ENCODE data around the gene GEMIN5. TPM values are rescaled to one million over a fixed set of nuclear protein-coding genes. Genes with fewer than 3 reads are reported as not detected.

Gene GEMIN5
- total and polyA plus RNA-seq, 2 experiments from 2014 or later: 18.3 to 46.7 TPM

DNA sequence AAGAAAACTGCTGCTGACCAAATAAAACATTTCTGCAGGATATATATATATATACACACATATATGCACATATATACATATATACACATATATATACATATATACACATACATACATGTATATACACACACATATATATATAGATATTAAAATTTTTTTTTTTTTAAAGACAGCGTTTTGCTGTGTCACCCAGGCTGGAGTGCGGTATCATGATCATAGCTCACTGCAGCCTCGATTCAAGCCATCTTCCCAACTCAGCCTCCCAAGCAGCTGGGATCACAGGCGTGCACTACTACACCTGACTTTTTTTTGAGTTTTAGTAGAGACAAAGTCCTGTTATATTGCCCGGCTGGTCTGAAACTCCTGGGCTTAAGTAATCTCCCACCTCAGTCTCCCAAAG is 5.5 kb upstream of the GEMIN5 start:
- no peaks in the 10 kb centered on the region for H3K36me3 ChIP-seq (ENCODE audit: insufficient read depth)
- no peak for ATAC-seq
- no peak for DNase-seq (ENCODE audit: low spot score)
- Mint-ChIP-seq H3K9me3 (no peaks in the 10 kb centered on the region), H3K36me3 (ENCODE audit: low read depth) (no peaks in the 10 kb centered on the region), H3K4me1 (peaks cover 3% of the 10 kb centered on the region; the same call in 1 of the 3 replicates), H3K27me3 (ENCODE audit: insufficient read depth, low read depth, poor library complexity) (peaks cover 6% of the 10 kb centered on the region), H3K4me3 (no peak overlapping the region), H3K27ac (no peak overlapping the region; the same call in 1 of the 2 replicates)
- H3K27me3 ChIP-seq (ENCODE audit: insufficient read depth): no peaks in the 10 kb centered on the region
- no peak overlapping the region for H3K4me2 ChIP-seq
- TF ChIP-seq EZH2phosphoT487 (IDR thresholded peaks at IDR 0.05; ENCODE audit: unreplicated experiment) (no peak), ZNF331 (CRISPR knock-in tag; IDR thresholded peaks at IDR 0.05; ENCODE audit: low read depth) (no peak), ZNF114 (CRISPR knock-in tag; IDR thresholded peaks at IDR 0.05) (no peak), EZH2 (IDR thresholded peaks at IDR 0.05; ENCODE audit: low read depth, unreplicated experiment) (no peak), ZNF462 (CRISPR knock-in tag; IDR thresholded peaks at IDR 0.05) (no peak), POLR2AphosphoS5 (IDR thresholded peaks at IDR 0.05; ENCODE audit: low read depth) (no peak), CTCF (conservative IDR thresholded peaks at IDR 0.05; ENCODE audit: low read depth in 2 of 2) (no peak), STAT1 (IDR thresholded peaks at IDR 0.05; ENCODE audit: unreplicated experiment) (no peak), CREB1 (CRISPR knock-in tag; IDR thresholded peaks at IDR 0.05; ENCODE audit: low read depth) (no peak), JUNB (IDR thresholded peaks at IDR 0.05; ENCODE audit: unreplicated experiment) (no peak)
- TF ChIP-seq, protein P1, sequence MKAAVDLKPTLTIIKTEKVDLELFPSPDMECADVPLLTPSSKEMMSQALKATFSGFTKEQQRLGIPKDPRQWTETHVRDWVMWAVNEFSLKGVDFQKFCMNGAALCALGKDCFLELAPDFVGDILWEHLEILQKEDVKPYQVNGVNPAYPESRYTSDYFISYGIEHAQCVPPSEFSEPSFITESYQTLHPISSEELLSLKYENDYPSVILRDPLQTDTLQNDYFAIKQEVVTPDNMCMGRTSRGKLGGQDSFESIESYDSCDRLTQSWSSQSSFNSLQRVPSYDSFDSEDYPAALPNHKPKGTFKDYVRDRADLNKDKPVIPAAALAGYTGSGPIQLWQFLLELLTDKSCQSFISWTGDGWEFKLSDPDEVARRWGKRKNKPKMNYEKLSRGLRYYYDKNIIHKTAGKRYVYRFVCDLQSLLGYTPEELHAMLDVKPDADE (IDR thresholded peaks at IDR 0.05): no peak
- TF ChIP-seq, protein P2, sequence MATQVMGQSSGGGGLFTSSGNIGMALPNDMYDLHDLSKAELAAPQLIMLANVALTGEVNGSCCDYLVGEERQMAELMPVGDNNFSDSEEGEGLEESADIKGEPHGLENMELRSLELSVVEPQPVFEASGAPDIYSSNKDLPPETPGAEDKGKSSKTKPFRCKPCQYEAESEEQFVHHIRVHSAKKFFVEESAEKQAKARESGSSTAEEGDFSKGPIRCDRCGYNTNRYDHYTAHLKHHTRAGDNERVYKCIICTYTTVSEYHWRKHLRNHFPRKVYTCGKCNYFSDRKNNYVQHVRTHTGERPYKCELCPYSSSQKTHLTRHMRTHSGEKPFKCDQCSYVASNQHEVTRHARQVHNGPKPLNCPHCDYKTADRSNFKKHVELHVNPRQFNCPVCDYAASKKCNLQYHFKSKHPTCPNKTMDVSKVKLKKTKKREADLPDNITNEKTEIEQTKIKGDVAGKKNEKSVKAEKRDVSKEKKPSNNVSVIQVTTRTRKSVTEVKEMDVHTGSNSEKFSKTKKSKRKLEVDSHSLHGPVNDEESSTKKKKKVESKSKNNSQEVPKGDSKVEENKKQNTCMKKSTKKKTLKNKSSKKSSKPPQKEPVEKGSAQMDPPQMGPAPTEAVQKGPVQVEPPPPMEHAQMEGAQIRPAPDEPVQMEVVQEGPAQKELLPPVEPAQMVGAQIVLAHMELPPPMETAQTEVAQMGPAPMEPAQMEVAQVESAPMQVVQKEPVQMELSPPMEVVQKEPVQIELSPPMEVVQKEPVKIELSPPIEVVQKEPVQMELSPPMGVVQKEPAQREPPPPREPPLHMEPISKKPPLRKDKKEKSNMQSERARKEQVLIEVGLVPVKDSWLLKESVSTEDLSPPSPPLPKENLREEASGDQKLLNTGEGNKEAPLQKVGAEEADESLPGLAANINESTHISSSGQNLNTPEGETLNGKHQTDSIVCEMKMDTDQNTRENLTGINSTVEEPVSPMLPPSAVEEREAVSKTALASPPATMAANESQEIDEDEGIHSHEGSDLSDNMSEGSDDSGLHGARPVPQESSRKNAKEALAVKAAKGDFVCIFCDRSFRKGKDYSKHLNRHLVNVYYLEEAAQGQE (IDR thresholded peaks at IDR 0.05; ENCODE audit: unreplicated experiment): no peak
- no peak overlapping the region for H2AFZ ChIP-seq
- H3K27ac ChIP-seq (ENCODE audit: low read depth): no peak overlapping the region
- 0 out of 2 replicates have a peak, but pooled peaks cover 2% of the 10 kb centered on the region for H4K20me1 ChIP-seq (replicated peaks; ENCODE audit: insufficient read depth)
- peaks cover 53% of the 10 kb centered on the region for H3K79me2 ChIP-seq (replicated peaks; ENCODE audit: insufficient read depth)
- peaks cover 5% of the 10 kb centered on the region; the same call in 1 of the 2 replicates for H3K4me1 ChIP-seq (ENCODE audit: insufficient read depth)
- no peaks in the 10 kb centered on the region for H3K9me2 ChIP-seq (ENCODE audit: insufficient read depth)
- no peak overlapping the region for H3K4me3 ChIP-seq
- H3F3A ChIP-seq (replicated peaks; ENCODE audit: low read depth): no peaks in the 10 kb centered on the region

Data from GM23338 (cell line).